Activated T-cell treated with anti-CD3 and anti-CD28 coated beads for 1 hour (primary cell): Measurements from ENCODE around the gene ZNF593OS.

Experiments
- DNase-seq: peaks from one replicate; pipeline ENCODE4 v3.0.0-alpha.2; 2020; ENCODE audit warnings: low read depth

ZNF593OS gene

GRCh38 chr1:26184086-26184485, 12.5 kb upstream of the ZNF593OS start:
- no peak for DNase-seq

- no peak for DNase-seq
Measured at GRCh38 chr1:26182383-26182696, 10.7 kb upstream of the ZNF593OS start.

- no peak for DNase-seq
Measured at GRCh38 chr1:26181586-26182382, 10.2 kb upstream of the ZNF593OS start.

- DNase-seq = no peak
Measured at GRCh38 chr1:26180010-26180506, 8.4 kb upstream of the ZNF593OS start.

- no peak for DNase-seq
Measured at GRCh38 chr1:26177182-26177684, 5.6 kb upstream of the ZNF593OS start, which contains the start of gene CNKSR1. TSS of gene CNKSR1 (plus strand) at chr1:26177491. CDS start at chr1:26177548, 57 bp downstream.

GRCh38 chr1:26175346-26175745, 3.7 kb upstream of the ZNF593OS start:
- DNase-seq = no peak

- no peak for DNase-seq
Measured at GRCh38 chr1:26170472-26170821, 1.2 kb downstream of the ZNF593OS start.

GRCh38 chr1:26169669-26170471, 1.8 kb downstream of the ZNF593OS start, which contains the start of gene ZNF593:
TSS of gene ZNF593 (plus strand) at chr1:26169908. CDS start at chr1:26169984, 76 bp downstream.
- peak; percentile 72 for DNase-seq

GRCh38 chr1:26169198-26169554, 2.5 kb downstream of the ZNF593OS start:
- DNase-seq = no peak

GRCh38 chr1:26168410-26169197, 3.0 kb downstream of the ZNF593OS start, which contains the start of gene C1orf232:
TSS of gene C1orf232 (minus strand) at chr1:26168963. CDS start at chr1:26168499, 464 bp downstream.
- DNase-seq = no peak

GRCh38 chr1:26166719-26167281, 4.8 kb downstream of the ZNF593OS start:
- DNase-seq = no peak

GRCh38 chr1:26164861-26165842, 6.5 kb downstream of the ZNF593OS start:
- no peak for DNase-seq

- DNase-seq = peak; percentile 52
Measured at GRCh38 chr1:26164036-26164860, 7.4 kb downstream of the ZNF593OS start.

GRCh38 chr1:26163684-26164035, 8.0 kb downstream of the ZNF593OS start:
- DNase-seq = no peak

GRCh38 chr1:26162220-26162709, 9.4 kb downstream of the ZNF593OS start:
- DNase-seq = no peak

- no peak for DNase-seq
Measured at GRCh38 chr1:26161415-26162219, 10.0 kb downstream of the ZNF593OS start.

GRCh38 chr1:26160527-26161414, 10.9 kb downstream of the ZNF593OS start:
- no peak for DNase-seq

- no peak for DNase-seq
Measured at GRCh38 chr1:26159743-26160039, 11.9 kb downstream of the ZNF593OS start.
